Measurements from ENCODE around the gene MRPS5. TPM values are rescaled to one million over a fixed set of nuclear protein-coding genes. Genes with fewer than 3 reads are reported as not detected.

MRPS5 gene
- total and polyA plus RNA-seq, 4 donors = 21.7 to 72.9 (median 57.0) TPM

DNA sequence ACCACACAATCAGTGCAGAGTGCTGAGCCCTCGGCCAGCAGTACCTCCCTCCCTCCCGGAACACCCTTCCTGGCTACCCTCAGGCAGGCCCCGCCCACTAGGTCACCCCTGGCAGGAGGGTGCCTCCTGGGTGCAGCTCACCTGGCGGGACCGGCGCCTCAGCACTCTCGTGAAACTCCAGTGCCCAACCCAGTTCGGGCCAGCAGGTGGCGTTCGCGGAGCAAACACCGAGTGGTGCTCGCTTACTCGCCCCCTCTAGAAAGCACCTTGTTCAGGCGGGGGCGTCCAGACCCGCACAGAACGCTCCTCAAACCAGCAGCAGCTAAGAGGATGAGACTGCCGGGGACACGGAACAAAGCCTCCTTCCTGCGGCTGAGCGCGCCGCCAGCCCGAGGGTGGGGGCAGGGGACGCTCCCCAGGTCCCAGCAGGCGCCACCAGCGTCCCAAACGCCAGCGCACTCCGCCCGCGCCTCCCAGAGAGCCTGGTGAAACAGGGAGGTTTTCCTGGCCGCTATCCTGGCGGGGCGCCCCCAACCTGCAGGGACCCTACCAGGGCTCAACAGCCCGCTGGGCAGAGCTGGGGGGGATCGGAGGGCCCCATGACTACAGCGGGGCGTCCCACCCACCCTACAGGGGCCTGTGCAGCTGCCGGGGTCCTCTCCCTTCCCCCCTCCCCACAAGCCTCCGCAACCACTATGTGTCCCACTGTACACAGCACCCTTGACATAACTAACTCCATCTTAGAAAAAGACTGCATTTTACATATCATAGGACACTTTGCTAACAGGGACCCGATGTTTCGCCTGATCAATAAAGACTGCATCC, 44.7 kb downstream of the MRPS5 start:
- H3K27me3 ChIP-seq (ENCODE audit: control insufficient read depth in 4 of 4, insufficient read depth in 4 of 4, low read length in 3 of 4) = peaks cover 0 to 3% (median 0%) of the 10 kb centered on the region in 4 donors
- H3K9ac ChIP-seq (ENCODE audit: low read depth in 1 of 2, low read length in 2 of 2) = no peak overlapping the region
- H3K27ac ChIP-seq (ENCODE audit: low read depth in 1 of 2, low read length in 2 of 2) = no peak overlapping the region

GRCh38 chr2:95075440-95076132, 46.0 kb downstream of the MRPS5 start:
- DNase-seq (ENCODE audit: low spot score) = no peak
- Histone ChIP-seq H3K9ac (ENCODE audit: low read depth in 1 of 2, low read length in 2 of 2) (no peak overlapping the region), H3K27ac (ENCODE audit: low read depth in 1 of 2, low read length in 2 of 2) (no peak overlapping the region), H3K4me3 (ENCODE audit: low read depth in 1 of 3, low read length in 3 of 3) (no peak overlapping the region), H3K9me3 (ENCODE audit: control insufficient read depth in 4 of 4, low read length in 3 of 4) (no peaks in the 10 kb centered on the region), H3K27me3 (ENCODE audit: control insufficient read depth in 4 of 4, insufficient read depth in 4 of 4, low read length in 3 of 4) (peaks cover 0 to 3% (median 0%) of the 10 kb centered on the region in 4 donors), H3K36me3 (ENCODE audit: control insufficient read depth in 4 of 4, insufficient read depth in 3 of 4, low read depth in 1 of 4, low read length in 3 of 4) (no peaks in the 10 kb centered on the region), H3K4me1 (ENCODE audit: control insufficient read depth in 4 of 4, insufficient read depth in 4 of 4, low read length in 3 of 4) (peaks cover 2 to 8% (median 6%) of the 10 kb centered on the region in 4 donors)
- no peak for TF ChIP-seq EGR1 (IDR thresholded peaks at IDR 0.05; ENCODE audit: low read depth in 2 of 2)
- TF ChIP-seq SP1 (IDR thresholded peaks at IDR 0.05) = no peak
- TF ChIP-seq ZBTB33 (IDR thresholded peaks at IDR 0.05) = no peak
- TF ChIP-seq TAF1 (conservative IDR thresholded peaks at IDR 0.05) = no peak
- TF ChIP-seq NR2F2 (IDR thresholded peaks at IDR 0.05) = no peak
- TF ChIP-seq YY1 (IDR thresholded peaks at IDR 0.05) = no peak
- TF ChIP-seq HNF4G (IDR thresholded peaks at IDR 0.05) = no peak
- WGBS = 86% methylated on average over 8 of the region's 8 CpGs

More for the DNA sequence above, 44.7 kb downstream of the MRPS5 start:
- no peaks in the 10 kb centered on the region for H3K9me3 ChIP-seq (ENCODE audit: control insufficient read depth in 4 of 4, low read length in 3 of 4)
- H3K36me3 ChIP-seq (ENCODE audit: control insufficient read depth in 4 of 4, insufficient read depth in 3 of 4, low read depth in 1 of 4, low read length in 3 of 4) = no peaks in the 10 kb centered on the region
- H3K4me3 ChIP-seq (ENCODE audit: low read depth in 1 of 3, low read length in 3 of 3) = peak overlapping the region; percentile 11 to 55 (median 42)
- WGBS = 8% methylated on average over 44 of the region's 44 CpGs
- TF ChIP-seq JUND (IDR thresholded peaks at IDR 0.05) = no peak
- TF ChIP-seq RXRA (IDR thresholded peaks at IDR 0.05) = no peak
- TF ChIP-seq, protein P1, sequence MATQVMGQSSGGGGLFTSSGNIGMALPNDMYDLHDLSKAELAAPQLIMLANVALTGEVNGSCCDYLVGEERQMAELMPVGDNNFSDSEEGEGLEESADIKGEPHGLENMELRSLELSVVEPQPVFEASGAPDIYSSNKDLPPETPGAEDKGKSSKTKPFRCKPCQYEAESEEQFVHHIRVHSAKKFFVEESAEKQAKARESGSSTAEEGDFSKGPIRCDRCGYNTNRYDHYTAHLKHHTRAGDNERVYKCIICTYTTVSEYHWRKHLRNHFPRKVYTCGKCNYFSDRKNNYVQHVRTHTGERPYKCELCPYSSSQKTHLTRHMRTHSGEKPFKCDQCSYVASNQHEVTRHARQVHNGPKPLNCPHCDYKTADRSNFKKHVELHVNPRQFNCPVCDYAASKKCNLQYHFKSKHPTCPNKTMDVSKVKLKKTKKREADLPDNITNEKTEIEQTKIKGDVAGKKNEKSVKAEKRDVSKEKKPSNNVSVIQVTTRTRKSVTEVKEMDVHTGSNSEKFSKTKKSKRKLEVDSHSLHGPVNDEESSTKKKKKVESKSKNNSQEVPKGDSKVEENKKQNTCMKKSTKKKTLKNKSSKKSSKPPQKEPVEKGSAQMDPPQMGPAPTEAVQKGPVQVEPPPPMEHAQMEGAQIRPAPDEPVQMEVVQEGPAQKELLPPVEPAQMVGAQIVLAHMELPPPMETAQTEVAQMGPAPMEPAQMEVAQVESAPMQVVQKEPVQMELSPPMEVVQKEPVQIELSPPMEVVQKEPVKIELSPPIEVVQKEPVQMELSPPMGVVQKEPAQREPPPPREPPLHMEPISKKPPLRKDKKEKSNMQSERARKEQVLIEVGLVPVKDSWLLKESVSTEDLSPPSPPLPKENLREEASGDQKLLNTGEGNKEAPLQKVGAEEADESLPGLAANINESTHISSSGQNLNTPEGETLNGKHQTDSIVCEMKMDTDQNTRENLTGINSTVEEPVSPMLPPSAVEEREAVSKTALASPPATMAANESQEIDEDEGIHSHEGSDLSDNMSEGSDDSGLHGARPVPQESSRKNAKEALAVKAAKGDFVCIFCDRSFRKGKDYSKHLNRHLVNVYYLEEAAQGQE (IDR thresholded peaks at IDR 0.05) = no peak
- no peak for TF ChIP-seq ATF3 (IDR thresholded peaks at IDR 0.05)
- no peak for TF ChIP-seq TAF1 (conservative IDR thresholded peaks at IDR 0.05)
- TF ChIP-seq HNF4G (IDR thresholded peaks at IDR 0.05) = no peak
- no peak for TF ChIP-seq YY1 (IDR thresholded peaks at IDR 0.05)
- TF ChIP-seq RAD21 (IDR thresholded peaks at IDR 0.05) = peak; percentile 58 to 72
- no peak for TF ChIP-seq EGR1 (IDR thresholded peaks at IDR 0.05; ENCODE audit: low read depth in 2 of 2)
- peak; percentile 69 for TF ChIP-seq CTCF (IDR thresholded peaks at IDR 0.05; ENCODE audit: low read depth, low read length, missing input control)
- H3K4me1 ChIP-seq (ENCODE audit: control insufficient read depth in 4 of 4, insufficient read depth in 4 of 4, low read length in 3 of 4) = peaks cover 2 to 8% (median 6%) of the 10 kb centered on the region in 4 donors
- peak; percentile 76 for DNase-seq (ENCODE audit: low spot score)
